Natural killer cell (primary cell): ENCODE data around the gene SLC25A10. TPM values are rescaled to one million over a fixed set of nuclear protein-coding genes. Genes with fewer than 3 reads are reported as not detected.

Experiments
- ATAC-seq, 3 donors: fragments of 150-1000 bp in 2 of 3; fragments of 200-7000 bp in 1 of 3; cut with Tn5 transposase; 1 replicate in 1 of 3; 2 replicates in 2 of 3; pipeline ENCODE4 v1.10.0; 2021; ENCODE audit warnings: mild to moderate bottlenecking in 2 of 3, moderate library complexity in 2 of 3
- DNase-seq, 2 donors: peaks; one replicate each; pipeline versions ENCODE4 v3.0.0 to v3.0.0-alpha.2; 2013 to 2021; ENCODE audit warnings: mixed read lengths in 1 of 2
- H3K27ac ChIP-seq: one replicate; pipeline ENCODE4 v1.5.1; 2013; ENCODE audit warnings: mild to moderate bottlenecking, low read length
- H3K27me3 ChIP-seq: one replicate; pipeline ENCODE4 v1.6.1; 2013; ENCODE audit warnings: low read length; ENCODE audit not compliant: control insufficient read depth, insufficient read depth
- H3K36me3 ChIP-seq: one replicate; pipeline ENCODE4 v1.6.1; 2013; ENCODE audit warnings: low read length; ENCODE audit not compliant: control insufficient read depth, insufficient read depth
- H3K4me1 ChIP-seq: one replicate; pipeline ENCODE4 v1.6.1; 2013; ENCODE audit warnings: low read length; ENCODE audit not compliant: control insufficient read depth, insufficient read depth
- H3K4me3 ChIP-seq: one replicate; pipeline ENCODE4 v1.5.1; 2013; ENCODE audit warnings: low read length
- H3K9me3 ChIP-seq: one replicate; pipeline ENCODE4 v1.6.1; 2013; ENCODE audit warnings: low read length; ENCODE audit not compliant: control insufficient read depth, insufficient read depth
- H3K27ac Mint-ChIP-seq, 2 donors: one replicate each; pipeline ENCODE4 v1.8.0; 2022; ENCODE audit warnings: mild to moderate bottlenecking in 2 of 2, mixed read lengths in 2 of 2, moderate library complexity in 1 of 2
- H3K27me3 Mint-ChIP-seq, 2 donors: one replicate each; pipeline ENCODE4 v1.8.0; 2022; ENCODE audit warnings: low read depth in 2 of 2, mixed read lengths in 2 of 2
- H3K36me3 Mint-ChIP-seq: one replicate; pipeline ENCODE4 v1.8.0; 2022; ENCODE audit warnings: mixed read lengths
- H3K4me1 Mint-ChIP-seq, 2 donors: one replicate each; pipeline ENCODE4 v1.8.0; 2022; ENCODE audit warnings: mixed read lengths in 2 of 2
- H3K4me3 Mint-ChIP-seq: one replicate; pipeline ENCODE4 v1.8.0; 2022; ENCODE audit warnings: mild to moderate bottlenecking, moderate library complexity, mixed read lengths
- H3K9me3 Mint-ChIP-seq, 2 donors: one replicate each; pipeline ENCODE4 v1.8.0; 2022; ENCODE audit warnings: mixed read lengths in 2 of 2
- WGBS: methylation state at CpG from one replicate; pipeline ENCODE4 v1.1.7; 2013; ENCODE audit warnings: missing lambda C conversion rate; ENCODE audit not compliant: insufficient coverage; 5-methylcytosine and 5-hydroxymethylcytosine counted together
- intact Hi-C: fragments of 100-400 bp; cut with micrococcal nuclease; formaldehyde crosslinking; loops from one replicate; pipeline ENCODE4 v1.14.2; 2022
- total RNA-seq, 4 donors: library from RNA; stranded (reverse); fragments of 120-200 nt in 1 of 4; gene quantifications; one replicate each; pipeline versions ENCODE4 v1.2.3 to v1.2.4, GENCODE V29; 2013 to 2022
- TF ChIP-seq, protein P1 (sequence below): fragments of 200-600 bp; IDR thresholded peaks from one replicate; pipeline ENCODE4 v1.8.0; 2022; ENCODE audit warnings: antibody characterized with exemption

Gene SLC25A10
- total RNA-seq, 3 donors from 2014 or later (not counting 1 experiment from before 2014, with no cell fraction given) = 5.7 to 6.3 (median 5.8) TPM

DNA sequence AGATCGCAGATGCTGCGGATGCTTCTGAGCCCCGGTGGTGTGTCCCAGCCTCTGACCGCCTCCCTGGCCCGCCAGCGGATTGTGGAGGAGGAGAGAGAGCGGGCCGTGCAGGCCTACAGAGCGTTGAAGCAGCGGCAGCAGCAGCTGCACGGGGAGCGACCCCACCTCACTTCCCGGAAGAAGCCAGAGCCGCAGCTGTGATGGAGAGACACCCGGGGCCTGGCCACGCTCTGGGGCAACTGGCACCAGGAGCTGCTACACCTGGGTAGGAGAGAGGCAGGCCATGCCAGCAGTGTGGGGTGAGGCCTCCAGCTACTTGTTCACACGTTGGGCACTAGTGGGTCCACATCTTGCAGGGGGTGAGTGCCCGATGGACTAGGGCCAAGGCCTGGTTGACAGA is 39.6 kb upstream of the SLC25A10 start:
- peaks cover 7% of the 10 kb centered on the region for H3K4me1 ChIP-seq
- Mint-ChIP-seq H3K27ac (no peak overlapping the region), H3K27me3 (no peaks in the 10 kb centered on the region), H3K36me3 (no peaks in the 10 kb centered on the region), H3K9me3 (no peaks in the 10 kb centered on the region), H3K4me1 (peaks cover 7 to 17% of the 10 kb centered on the region in 2 donors), H3K4me3 (no peak overlapping the region)
- DNase-seq (no peak), ATAC-seq (no peak)
- H3K9me3 ChIP-seq = no peaks in the 10 kb centered on the region
- H3K27me3 ChIP-seq = no peaks in the 10 kb centered on the region
- no peak overlapping the region for H3K27ac ChIP-seq
- no peak overlapping the region for H3K4me3 ChIP-seq
- TF ChIP-seq, protein P1, sequence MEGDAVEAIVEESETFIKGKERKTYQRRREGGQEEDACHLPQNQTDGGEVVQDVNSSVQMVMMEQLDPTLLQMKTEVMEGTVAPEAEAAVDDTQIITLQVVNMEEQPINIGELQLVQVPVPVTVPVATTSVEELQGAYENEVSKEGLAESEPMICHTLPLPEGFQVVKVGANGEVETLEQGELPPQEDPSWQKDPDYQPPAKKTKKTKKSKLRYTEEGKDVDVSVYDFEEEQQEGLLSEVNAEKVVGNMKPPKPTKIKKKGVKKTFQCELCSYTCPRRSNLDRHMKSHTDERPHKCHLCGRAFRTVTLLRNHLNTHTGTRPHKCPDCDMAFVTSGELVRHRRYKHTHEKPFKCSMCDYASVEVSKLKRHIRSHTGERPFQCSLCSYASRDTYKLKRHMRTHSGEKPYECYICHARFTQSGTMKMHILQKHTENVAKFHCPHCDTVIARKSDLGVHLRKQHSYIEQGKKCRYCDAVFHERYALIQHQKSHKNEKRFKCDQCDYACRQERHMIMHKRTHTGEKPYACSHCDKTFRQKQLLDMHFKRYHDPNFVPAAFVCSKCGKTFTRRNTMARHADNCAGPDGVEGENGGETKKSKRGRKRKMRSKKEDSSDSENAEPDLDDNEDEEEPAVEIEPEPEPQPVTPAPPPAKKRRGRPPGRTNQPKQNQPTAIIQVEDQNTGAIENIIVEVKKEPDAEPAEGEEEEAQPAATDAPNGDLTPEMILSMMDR = no peak
- intact Hi-C loops = no loop called here
- peaks cover 38% of the 10 kb centered on the region for H3K36me3 ChIP-seq
- WGBS = 95% methylated on average over 18 of the region's 18 CpGs

DNA sequence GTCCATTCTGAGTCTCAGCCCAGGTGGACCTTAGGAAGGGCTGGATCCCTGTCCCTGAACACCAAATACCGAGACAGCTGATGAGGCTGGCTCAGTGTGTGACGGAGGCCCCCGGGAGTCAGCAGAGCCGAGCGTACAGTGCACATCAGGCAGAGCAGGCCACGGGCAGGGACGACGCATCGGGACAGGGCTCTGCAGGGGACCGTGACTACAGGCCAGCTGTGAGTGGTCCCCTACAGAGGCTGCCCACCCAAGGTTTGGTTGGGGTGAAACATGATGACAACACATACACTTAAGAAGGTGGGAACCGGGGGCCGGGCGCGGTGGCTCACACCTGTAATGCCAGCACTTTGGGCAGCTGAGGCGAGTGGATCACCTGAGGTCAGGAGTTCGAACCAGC is 39.1 kb upstream of the SLC25A10 start:
- Histone ChIP-seq H3K27ac (no peak overlapping the region), H3K36me3 (peaks cover 38% of the 10 kb centered on the region), H3K9me3 (no peaks in the 10 kb centered on the region), H3K4me3 (no peak overlapping the region), H3K4me1 (peaks cover 3% of the 10 kb centered on the region), H3K27me3 (no peaks in the 10 kb centered on the region)
- no peak for DNase-seq
- Mint-ChIP-seq H3K9me3 (no peaks in the 10 kb centered on the region), H3K36me3 (no peaks in the 10 kb centered on the region), H3K4me3 (no peak overlapping the region), H3K27ac (no peak overlapping the region), H3K27me3 (no peaks in the 10 kb centered on the region), H3K4me1 (peaks cover 7 to 12% of the 10 kb centered on the region in 2 donors)
- TF ChIP-seq, protein P1 = no peak
- ATAC-seq = no peak
- WGBS = 95% methylated on average over 16 of the region's 16 CpGs
- intact Hi-C loops = no loop called here

GRCh38 chr17:81673561-81674258 is 38.4 kb upstream of the SLC25A10 start:
- TF ChIP-seq, protein P1 = no peak
- Mint-ChIP-seq H3K36me3 (no peaks in the 10 kb centered on the region), H3K4me3 (no peak overlapping the region), H3K4me1 (peaks cover 7 to 8% of the 10 kb centered on the region in 2 donors), H3K27me3 (no peaks in the 10 kb centered on the region), H3K27ac (no peak overlapping the region), H3K9me3 (no peaks in the 10 kb centered on the region)
- no peak for ATAC-seq
- no peak overlapping the region for H3K27ac ChIP-seq
- H3K4me3 ChIP-seq = no peak overlapping the region
- H3K36me3 ChIP-seq = peaks cover 38% of the 10 kb centered on the region
- no peaks in the 10 kb centered on the region for H3K9me3 ChIP-seq
- intact Hi-C loops = no loop called here
- DNase-seq = no peak
- no peaks in the 10 kb centered on the region for H3K27me3 ChIP-seq
- WGBS = 91% methylated on average over 18 of the region's 18 CpGs
- no peaks in the 10 kb centered on the region for H3K4me1 ChIP-seq
